ENCODE data around the gene RAB40C. TPM values are rescaled to one million over a fixed set of nuclear protein-coding genes. Genes with fewer than 3 reads are reported as not detected.

RAB40C gene
- total and polyA plus RNA-seq, 10 of the 15 experiments (the other 5 are each of a cell fraction or from before 2014, with no cell fraction given), result 0.06 to 12.8 (median 4.6) TPM

DNA sequence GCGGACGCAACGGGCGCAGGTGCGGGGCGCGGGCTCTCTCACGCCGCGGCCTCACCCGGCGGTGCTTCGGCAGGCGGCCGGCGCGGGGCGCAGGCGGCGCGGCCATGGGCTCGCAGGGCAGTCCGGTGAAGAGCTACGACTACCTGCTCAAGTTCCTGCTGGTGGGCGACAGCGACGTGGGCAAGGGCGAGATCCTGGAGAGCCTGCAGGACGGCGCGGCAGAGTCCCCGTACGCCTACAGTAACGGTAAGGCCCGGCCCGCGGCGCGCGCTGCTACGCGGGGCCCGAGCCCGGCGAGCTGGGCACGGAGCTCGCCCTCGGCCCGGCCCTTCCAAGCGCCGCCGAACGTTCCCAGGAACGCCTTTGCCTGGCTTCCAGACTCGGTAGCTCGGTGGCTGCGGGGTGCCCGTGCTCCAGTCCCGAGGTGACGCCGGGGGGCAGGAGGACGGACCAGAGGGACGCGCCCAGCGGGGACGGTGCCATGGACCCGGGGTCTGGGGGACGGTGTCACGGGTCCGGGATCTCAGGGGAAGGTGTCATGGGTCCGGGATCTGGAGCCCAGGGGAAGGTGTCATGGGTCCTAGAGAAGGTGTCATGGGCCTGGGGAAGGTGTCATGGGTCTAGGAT, 435 bp downstream of the RAB40C start (continued):
- TF ChIP-seq, protein P1, sequence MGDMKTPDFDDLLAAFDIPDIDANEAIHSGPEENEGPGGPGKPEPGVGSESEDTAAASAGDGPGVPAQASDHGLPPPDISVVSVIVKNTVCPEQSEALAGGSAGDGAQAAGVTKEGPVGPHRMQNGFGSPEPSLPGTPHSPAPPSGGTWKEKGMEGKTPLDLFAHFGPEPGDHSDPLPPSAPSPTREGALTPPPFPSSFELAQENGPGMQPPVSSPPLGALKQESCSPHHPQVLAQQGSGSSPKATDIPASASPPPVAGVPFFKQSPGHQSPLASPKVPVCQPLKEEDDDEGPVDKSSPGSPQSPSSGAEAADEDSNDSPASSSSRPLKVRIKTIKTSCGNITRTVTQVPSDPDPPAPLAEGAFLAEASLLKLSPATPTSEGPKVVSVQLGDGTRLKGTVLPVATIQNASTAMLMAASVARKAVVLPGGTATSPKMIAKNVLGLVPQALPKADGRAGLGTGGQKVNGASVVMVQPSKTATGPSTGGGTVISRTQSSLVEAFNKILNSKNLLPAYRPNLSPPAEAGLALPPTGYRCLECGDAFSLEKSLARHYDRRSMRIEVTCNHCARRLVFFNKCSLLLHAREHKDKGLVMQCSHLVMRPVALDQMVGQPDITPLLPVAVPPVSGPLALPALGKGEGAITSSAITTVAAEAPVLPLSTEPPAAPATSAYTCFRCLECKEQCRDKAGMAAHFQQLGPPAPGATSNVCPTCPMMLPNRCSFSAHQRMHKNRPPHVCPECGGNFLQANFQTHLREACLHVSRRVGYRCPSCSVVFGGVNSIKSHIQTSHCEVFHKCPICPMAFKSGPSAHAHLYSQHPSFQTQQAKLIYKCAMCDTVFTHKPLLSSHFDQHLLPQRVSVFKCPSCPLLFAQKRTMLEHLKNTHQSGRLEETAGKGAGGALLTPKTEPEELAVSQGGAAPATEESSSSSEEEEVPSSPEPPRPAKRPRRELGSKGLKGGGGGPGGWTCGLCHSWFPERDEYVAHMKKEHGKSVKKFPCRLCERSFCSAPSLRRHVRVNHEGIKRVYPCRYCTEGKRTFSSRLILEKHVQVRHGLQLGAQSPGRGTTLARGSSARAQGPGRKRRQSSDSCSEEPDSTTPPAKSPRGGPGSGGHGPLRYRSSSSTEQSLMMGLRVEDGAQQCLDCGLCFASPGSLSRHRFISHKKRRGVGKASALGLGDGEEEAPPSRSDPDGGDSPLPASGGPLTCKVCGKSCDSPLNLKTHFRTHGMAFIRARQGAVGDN (IDR thresholded peaks at IDR 0.05), result 0 out of 2 replicates have a peak, but pooled peaks have one; percentile 22
- peak; percentile 70 for TF ChIP-seq GATAD2B (conservative IDR thresholded peaks at IDR 0.05; ENCODE audit: low read depth)
- no peak for TF ChIP-seq SIN3A (IDR thresholded peaks at IDR 0.05; ENCODE audit: low read depth, low read length)
- no peak for TF ChIP-seq POLR2A (IDR thresholded peaks at IDR 0.05; ENCODE audit: low read depth, low read length)
- TF ChIP-seq STAT1 (conservative IDR thresholded peaks at IDR 0.05), result no peak
- no peak for TF ChIP-seq SREBF2 (IDR thresholded peaks at IDR 0.05; ENCODE audit: low read length)
- TF ChIP-seq JUNB (IDR thresholded peaks at IDR 0.05), result no peak
- TF ChIP-seq, protein P2, sequence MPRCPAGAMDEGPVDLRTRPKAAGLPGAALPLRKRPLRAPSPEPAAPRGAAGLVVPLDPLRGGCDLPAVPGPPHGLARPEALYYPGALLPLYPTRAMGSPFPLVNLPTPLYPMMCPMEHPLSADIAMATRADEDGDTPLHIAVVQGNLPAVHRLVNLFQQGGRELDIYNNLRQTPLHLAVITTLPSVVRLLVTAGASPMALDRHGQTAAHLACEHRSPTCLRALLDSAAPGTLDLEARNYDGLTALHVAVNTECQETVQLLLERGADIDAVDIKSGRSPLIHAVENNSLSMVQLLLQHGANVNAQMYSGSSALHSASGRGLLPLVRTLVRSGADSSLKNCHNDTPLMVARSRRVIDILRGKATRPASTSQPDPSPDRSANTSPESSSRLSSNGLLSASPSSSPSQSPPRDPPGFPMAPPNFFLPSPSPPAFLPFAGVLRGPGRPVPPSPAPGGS (IDR thresholded peaks at IDR 0.05; ENCODE audit: borderline replicate concordance, insufficient read depth, low read depth, low read length, poor library complexity, severe bottlenecking), result no peak
- no peak for TF ChIP-seq ZNF24 (IDR thresholded peaks at IDR 0.05)
- TF ChIP-seq, protein P3, sequence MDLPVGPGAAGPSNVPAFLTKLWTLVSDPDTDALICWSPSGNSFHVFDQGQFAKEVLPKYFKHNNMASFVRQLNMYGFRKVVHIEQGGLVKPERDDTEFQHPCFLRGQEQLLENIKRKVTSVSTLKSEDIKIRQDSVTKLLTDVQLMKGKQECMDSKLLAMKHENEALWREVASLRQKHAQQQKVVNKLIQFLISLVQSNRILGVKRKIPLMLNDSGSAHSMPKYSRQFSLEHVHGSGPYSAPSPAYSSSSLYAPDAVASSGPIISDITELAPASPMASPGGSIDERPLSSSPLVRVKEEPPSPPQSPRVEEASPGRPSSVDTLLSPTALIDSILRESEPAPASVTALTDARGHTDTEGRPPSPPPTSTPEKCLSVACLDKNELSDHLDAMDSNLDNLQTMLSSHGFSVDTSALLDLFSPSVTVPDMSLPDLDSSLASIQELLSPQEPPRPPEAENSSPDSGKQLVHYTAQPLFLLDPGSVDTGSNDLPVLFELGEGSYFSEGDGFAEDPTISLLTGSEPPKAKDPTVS (IDR thresholded peaks at IDR 0.05; ENCODE audit: low read depth, low read length), result no peak
- no peak for TF ChIP-seq EP300 (IDR thresholded peaks at IDR 0.05; ENCODE audit: borderline replicate concordance in 1 of 2, control insufficient read depth in 1 of 2, low read depth in 2 of 2, low read length in 2 of 2)
- TF ChIP-seq SMAD5 (IDR thresholded peaks at IDR 0.05; ENCODE audit: low read depth), result no peak
- no peak for TF ChIP-seq EGR1 (IDR thresholded peaks at IDR 0.05; ENCODE audit: borderline replicate concordance in 1 of 2, low read depth in 2 of 2, low read length in 2 of 2)
- TF ChIP-seq SMARCA5 (IDR thresholded peaks at IDR 0.05), result peak; percentile 89
- TF ChIP-seq KAT2A (conservative IDR thresholded peaks at IDR 0.05; ENCODE audit: control insufficient read depth, low read depth, low read length), result no peak
- no peak for TF ChIP-seq RCOR1 (conservative IDR thresholded peaks at IDR 0.05; ENCODE audit: low read depth, low read length)
- TF ChIP-seq, protein P4, sequence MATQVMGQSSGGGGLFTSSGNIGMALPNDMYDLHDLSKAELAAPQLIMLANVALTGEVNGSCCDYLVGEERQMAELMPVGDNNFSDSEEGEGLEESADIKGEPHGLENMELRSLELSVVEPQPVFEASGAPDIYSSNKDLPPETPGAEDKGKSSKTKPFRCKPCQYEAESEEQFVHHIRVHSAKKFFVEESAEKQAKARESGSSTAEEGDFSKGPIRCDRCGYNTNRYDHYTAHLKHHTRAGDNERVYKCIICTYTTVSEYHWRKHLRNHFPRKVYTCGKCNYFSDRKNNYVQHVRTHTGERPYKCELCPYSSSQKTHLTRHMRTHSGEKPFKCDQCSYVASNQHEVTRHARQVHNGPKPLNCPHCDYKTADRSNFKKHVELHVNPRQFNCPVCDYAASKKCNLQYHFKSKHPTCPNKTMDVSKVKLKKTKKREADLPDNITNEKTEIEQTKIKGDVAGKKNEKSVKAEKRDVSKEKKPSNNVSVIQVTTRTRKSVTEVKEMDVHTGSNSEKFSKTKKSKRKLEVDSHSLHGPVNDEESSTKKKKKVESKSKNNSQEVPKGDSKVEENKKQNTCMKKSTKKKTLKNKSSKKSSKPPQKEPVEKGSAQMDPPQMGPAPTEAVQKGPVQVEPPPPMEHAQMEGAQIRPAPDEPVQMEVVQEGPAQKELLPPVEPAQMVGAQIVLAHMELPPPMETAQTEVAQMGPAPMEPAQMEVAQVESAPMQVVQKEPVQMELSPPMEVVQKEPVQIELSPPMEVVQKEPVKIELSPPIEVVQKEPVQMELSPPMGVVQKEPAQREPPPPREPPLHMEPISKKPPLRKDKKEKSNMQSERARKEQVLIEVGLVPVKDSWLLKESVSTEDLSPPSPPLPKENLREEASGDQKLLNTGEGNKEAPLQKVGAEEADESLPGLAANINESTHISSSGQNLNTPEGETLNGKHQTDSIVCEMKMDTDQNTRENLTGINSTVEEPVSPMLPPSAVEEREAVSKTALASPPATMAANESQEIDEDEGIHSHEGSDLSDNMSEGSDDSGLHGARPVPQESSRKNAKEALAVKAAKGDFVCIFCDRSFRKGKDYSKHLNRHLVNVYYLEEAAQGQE (IDR thresholded peaks at IDR 0.05; ENCODE audit: low read depth, low read length), result no peak
- TF ChIP-seq NRF1 (conservative IDR thresholded peaks at IDR 0.05; ENCODE audit: low read depth, low read length), result no peak
